K562 (cell line): ENCODE results near the gene ZNHIT3.

Source experiments
- E2F1 ChIP-seq: sonication (generic); formaldehyde crosslinking; IDR thresholded peaks from 2 replicates; pipeline ENCODE4 v1.8.1; 2023; ENCODE audit warnings: mild to moderate bottlenecking, missing genetic modification reagents, moderate library complexity
- EP300 ChIP-seq: IDR thresholded peaks from 2 replicates; pipeline ENCODE4 v1.6.1; 2012; ENCODE audit warnings: low read length, improper control_type of control experiment
- FOXK2 ChIP-seq, 2 experiments: fragments of 450-650 bp; IDR thresholded peaks in 1 of 2; conservative IDR thresholded peaks in 1 of 2; 2 replicates each; pipeline ENCODE4 v1.6.1; 2016; ENCODE audit warnings: low read depth in 2 of 2, mild to moderate bottlenecking in 1 of 2
- NCOR1 ChIP-seq: fragments of 450-650 bp; IDR thresholded peaks from 2 replicates; pipeline ENCODE4 v1.6.1; 2016; ENCODE audit warnings: mild to moderate bottlenecking, moderate library complexity
- STAG1 ChIP-seq: sonication (generic); formaldehyde crosslinking; IDR thresholded peaks from 2 replicates; pipeline ENCODE4 v1.5.0; 2020; ENCODE audit warnings: missing genetic modification reagents, borderline replicate concordance
- TARDBP ChIP-seq: fragments of 450-650 bp; IDR thresholded peaks from 2 replicates; pipeline ENCODE4 v1.6.1; 2016
- TF ChIP-seq, protein P1 (sequence below): fragments of 450-650 bp; IDR thresholded peaks from 2 replicates; pipeline ENCODE4 v1.7.0; 2016; ENCODE audit warnings: borderline replicate concordance

GRCh38 chr17:36443777-36444176, 42.7 kb upstream of the ZNHIT3 start:
- no peak for TF ChIP-seq EP300
- TF ChIP-seq, protein P1, sequence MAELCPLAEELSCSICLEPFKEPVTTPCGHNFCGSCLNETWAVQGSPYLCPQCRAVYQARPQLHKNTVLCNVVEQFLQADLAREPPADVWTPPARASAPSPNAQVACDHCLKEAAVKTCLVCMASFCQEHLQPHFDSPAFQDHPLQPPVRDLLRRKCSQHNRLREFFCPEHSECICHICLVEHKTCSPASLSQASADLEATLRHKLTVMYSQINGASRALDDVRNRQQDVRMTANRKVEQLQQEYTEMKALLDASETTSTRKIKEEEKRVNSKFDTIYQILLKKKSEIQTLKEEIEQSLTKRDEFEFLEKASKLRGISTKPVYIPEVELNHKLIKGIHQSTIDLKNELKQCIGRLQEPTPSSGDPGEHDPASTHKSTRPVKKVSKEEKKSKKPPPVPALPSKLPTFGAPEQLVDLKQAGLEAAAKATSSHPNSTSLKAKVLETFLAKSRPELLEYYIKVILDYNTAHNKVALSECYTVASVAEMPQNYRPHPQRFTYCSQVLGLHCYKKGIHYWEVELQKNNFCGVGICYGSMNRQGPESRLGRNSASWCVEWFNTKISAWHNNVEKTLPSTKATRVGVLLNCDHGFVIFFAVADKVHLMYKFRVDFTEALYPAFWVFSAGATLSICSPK: no peak
- TF ChIP-seq E2F1 (CRISPR knock-in tag): no peak
- TF ChIP-seq NCOR1: no peak
- no peak for TF ChIP-seq STAG1 (CRISPR knock-in tag)
- TF ChIP-seq FOXK2 (conservative IDR thresholded peaks at IDR 0.05 in 1 of 2, IDR thresholded peaks at IDR 0.05 in 1 of 2; ENCODE audit: low read depth in 2 of 2): no peak
- no peak for TF ChIP-seq TARDBP
